ENCODE data around the gene KCNK18. TPM values are rescaled to one million over a fixed set of nuclear protein-coding genes. Genes with fewer than 3 reads are reported as not detected.

KCNK18 gene
- total and polyA plus RNA-seq, 10 of the 15 experiments (the other 5 are each of a cell fraction or from before 2014, with no cell fraction given) = not detected

GRCh38 chr10:117259279-117259678 is 62.0 kb downstream of the KCNK18 start:
- no TSS peak for BruUV-seq (replicated peaks)
- Histone ChIP-seq H3K27me3 (replicated peaks in 1 of 2; ENCODE audit: control insufficient read depth in 2 of 2, insufficient read depth in 2 of 2, low read length in 1 of 2) (peaks cover 0 to 3% of the 10 kb centered on the region in 2 experiments; a peak in 1 of 4 replicates), H4K20me1 (ENCODE audit: control insufficient read depth, insufficient read depth) (no peaks in the 10 kb centered on the region), H3K27ac (ENCODE audit: control insufficient read depth, insufficient read depth) (no peak overlapping the region), H3K4me3 (no peak overlapping the region), H3K4me2 (ENCODE audit: control insufficient read depth, insufficient read depth) (no peak overlapping the region), H2AFZ (ENCODE audit: control insufficient read depth, low read depth, low read length) (no peak overlapping the region), H3K79me2 (ENCODE audit: control insufficient read depth, insufficient read depth, low read length) (no peaks in the 10 kb centered on the region), H3K36me3 (ENCODE audit: control insufficient read depth in 2 of 2, insufficient read depth in 2 of 2, low read length in 1 of 2) (no peaks in the 10 kb centered on the region), H3K4me1 (ENCODE audit: control insufficient read depth, insufficient read depth, low read length) (no peaks in the 10 kb centered on the region), H3K9me3 (replicated peaks; ENCODE audit: control insufficient read depth, insufficient read depth, low read length) (no peaks in the 10 kb centered on the region), H3K9ac (ENCODE audit: control insufficient read depth, insufficient read depth, low read length) (no peak overlapping the region)
- ChIA-PET SMC1A (ENCODE audit: uncharacterized antibody, unreplicated experiment) (interaction anchor here (0.7 kb wide), 1 partner anchor 61 kb away, joined by 4 read pairs; no protein-coding TSS in a partner anchor), RAD21 (ENCODE audit: unreplicated experiment) (no interaction called here), POLR2A (no interaction called here), CTCF (interaction anchor here (0.6 to 0.8 kb wide), 2 partner anchors 10 to 1520 kb away, joined by 3 read pairs; no protein-coding TSS in a partner anchor)
- FAIRE-seq (no peak), DNase-seq (ENCODE audit: low read depth, low spot score) (no peak), ATAC-seq (0 out of 3 replicates have a peak, but pooled peaks have one; percentile 21)
- in situ Hi-C loops (cut with MboI) = no loop called here
- intact Hi-C loops (cut with micrococcal nuclease; ENCODE audit: unreplicated experiment) = no loop called here
- TF ChIP-seq SMARCA5 (IDR thresholded peaks at IDR 0.05) (no peak), E2F8 (IDR thresholded peaks at IDR 0.05; ENCODE audit: low read depth, partially characterized antibody) (no peak), TBL1XR1 (IDR thresholded peaks at IDR 0.05; ENCODE audit: low read depth, low read length) (no peak), RAD51 (IDR thresholded peaks at IDR 0.05) (no peak), ZSCAN29 (IDR thresholded peaks at IDR 0.05) (no peak), FOXM1 (IDR thresholded peaks at IDR 0.05; ENCODE audit: low read depth, low read length) (no peak)
- WGBS (ENCODE audit: insufficient coverage, insufficient replicate concordance, low lambda C conversion rate, missing lambda C conversion rate) = 2% methylated on average over 3 of the region's 3 CpGs

Small RNA genes lying within 50 kb of the gene (microRNA-seq; reads per million reads assigned to microRNA genes)
- gene MIR3663 = not detected

Small RNA genes lying within 50 kb of the gene (small RNA-seq; reads per million reads assigned to genes)
- gene MIR3663 = not detected

Other genes starting within 250 kb of the KCNK18 start
- gene SHTN1, start 192.3 kb upstream of the KCNK18 start, total RNA-seq (2014; rRNA removed) = 0.79 and 1.0 TPM in 2 replicates
- gene SHTN1, start 192.3 kb upstream of the KCNK18 start, total RNA-seq (2014; rRNA removed; fragmentation: Illumina TruSeq; extraction: Trizol) = 2.4 and 2.8 TPM in 2 replicates
- 3.2 and 3.8 TPM in 2 replicates for gene SHTN1, start 192.3 kb upstream of the KCNK18 start, total RNA-seq (2021)
- gene SHTN1, start 192.3 kb upstream of the KCNK18 start, polyA plus RNA-seq (2011; rRNA removed) = 2.1 and 3.9 TPM in 2 replicates
- 4.0 and 4.6 TPM in 2 replicates for gene SHTN1, start 192.3 kb upstream of the KCNK18 start, polyA plus RNA-seq (2014; fragmentation: Illumina TruSeq; extraction: Trizol)
- gene SHTN1, start 192.3 kb upstream of the KCNK18 start, polyA plus RNA-seq (2014; fragmentation: Nextera tagmentation; extraction: Ambion mirVana) = 1 to 10 TPM; 1.4 to 1.9 TPM
- 1.4 and 1.7 TPM in 2 replicates for gene SHTN1, start 192.3 kb upstream of the KCNK18 start, polyA plus RNA-seq (2014; rRNA removed)
- gene SHTN1, start 192.3 kb upstream of the KCNK18 start, polyA plus RNA-seq (2016; fragmentation: Nextera tagmentation; extraction: Ambion mirVana) = 1 to 10 TPM; 1.9 to 2.6 TPM
- gene VAX1, start 59.2 kb upstream of the KCNK18 start, total RNA-seq (2014; rRNA removed) = not detected in 2 replicates
- not detected in 2 replicates for gene VAX1, start 59.2 kb upstream of the KCNK18 start, total RNA-seq (2014; rRNA removed; fragmentation: Illumina TruSeq; extraction: Trizol)
- not detected in 2 replicates for gene VAX1, start 59.2 kb upstream of the KCNK18 start, total RNA-seq (2021)
- gene VAX1, start 59.2 kb upstream of the KCNK18 start, polyA plus RNA-seq (2011; rRNA removed) = not detected in 2 replicates
- gene VAX1, start 59.2 kb upstream of the KCNK18 start, polyA plus RNA-seq (2014; fragmentation: Illumina TruSeq; extraction: Trizol) = not detected in 2 replicates
- gene VAX1, start 59.2 kb upstream of the KCNK18 start, polyA plus RNA-seq (2014; fragmentation: Nextera tagmentation; extraction: Ambion mirVana) = not detected
- not detected in 2 replicates for gene VAX1, start 59.2 kb upstream of the KCNK18 start, polyA plus RNA-seq (2014; rRNA removed)
- not detected for gene VAX1, start 59.2 kb upstream of the KCNK18 start, polyA plus RNA-seq (2016; fragmentation: Nextera tagmentation; extraction: Ambion mirVana)
- gene SLC18A2, start 43.6 kb downstream of the KCNK18 start, total RNA-seq (2014; rRNA removed) = under 0.01 and 0.06 TPM in 2 replicates
- gene SLC18A2, start 43.6 kb downstream of the KCNK18 start, total RNA-seq (2014; rRNA removed; fragmentation: Illumina TruSeq; extraction: Trizol) = not detected in 2 replicates
- not detected in 2 replicates for gene SLC18A2, start 43.6 kb downstream of the KCNK18 start, total RNA-seq (2021)
- gene SLC18A2, start 43.6 kb downstream of the KCNK18 start, polyA plus RNA-seq (2011; rRNA removed) = not detected in 2 replicates
- not detected in 2 replicates for gene SLC18A2, start 43.6 kb downstream of the KCNK18 start, polyA plus RNA-seq (2014; fragmentation: Illumina TruSeq; extraction: Trizol)
- gene SLC18A2, start 43.6 kb downstream of the KCNK18 start, polyA plus RNA-seq (2014; fragmentation: Nextera tagmentation; extraction: Ambion mirVana) = 1 to 10 TPM in 1 of 2 experiments, under 1 TPM in 1; 0.75 to 1.1 TPM
- not detected in 2 replicates for gene SLC18A2, start 43.6 kb downstream of the KCNK18 start, polyA plus RNA-seq (2014; rRNA removed)
- gene SLC18A2, start 43.6 kb downstream of the KCNK18 start, polyA plus RNA-seq (2016; fragmentation: Nextera tagmentation; extraction: Ambion mirVana) = under 1 TPM; 0.13 to 0.25 TPM
- gene PDZD8, start 178.0 kb downstream of the KCNK18 start, total RNA-seq (2014; rRNA removed) = 6.1 and 7.1 TPM in 2 replicates
- 14.1 and 14.4 TPM in 2 replicates for gene PDZD8, start 178.0 kb downstream of the KCNK18 start, total RNA-seq (2014; rRNA removed; fragmentation: Illumina TruSeq; extraction: Trizol)
- 16.7 and 17.0 TPM in 2 replicates for gene PDZD8, start 178.0 kb downstream of the KCNK18 start, total RNA-seq (2021)
- 21.2 and 29.3 TPM in 2 replicates for gene PDZD8, start 178.0 kb downstream of the KCNK18 start, polyA plus RNA-seq (2011; rRNA removed)
- gene PDZD8, start 178.0 kb downstream of the KCNK18 start, polyA plus RNA-seq (2014; fragmentation: Illumina TruSeq; extraction: Trizol) = 15.5 and 17.9 TPM in 2 replicates
- gene PDZD8, start 178.0 kb downstream of the KCNK18 start, polyA plus RNA-seq (2014; fragmentation: Nextera tagmentation; extraction: Ambion mirVana) = 1 to 10 TPM; 2.0 to 2.1 TPM
- 5.1 and 6.3 TPM in 2 replicates for gene PDZD8, start 178.0 kb downstream of the KCNK18 start, polyA plus RNA-seq (2014; rRNA removed)
- 1 to 10 TPM; 5.0 to 5.4 TPM for gene PDZD8, start 178.0 kb downstream of the KCNK18 start, polyA plus RNA-seq (2016; fragmentation: Nextera tagmentation; extraction: Ambion mirVana)

Data from GM12878 (cell line).